ENCODE measurements around the gene RTCA. TPM values are rescaled to one million over a fixed set of nuclear protein-coding genes. Genes with fewer than 3 reads are reported as not detected.

The RTCA gene
- total RNA-seq, 1 experiment from 2014 or later: 25.5 TPM

Small RNAs within 50 kb of the gene (small RNA-seq; reads per million reads assigned to genes)
- gene AL445928.1: not detected
- not detected for gene MIR553

Other genes starting within 250 kb of the RTCA start
- 3.3 and 3.9 TPM in 2 replicates for gene SASS6, start 133.3 kb upstream of the RTCA start, total RNA-seq (2014; rRNA removed; shearing (Covaris generic))
- 5.8 and 7.5 TPM in 2 replicates for gene TRMT13, start 133.1 kb upstream of the RTCA start, total RNA-seq (2014; rRNA removed; shearing (Covaris generic))
- gene LRRC39, start 88.0 kb upstream of the RTCA start, total RNA-seq (2014; rRNA removed; shearing (Covaris generic)): 0.05 and 0.41 TPM in 2 replicates
- gene DBT, start 16.4 kb upstream of the RTCA start, total RNA-seq (2014; rRNA removed; shearing (Covaris generic)): 2.5 and 3.6 TPM in 2 replicates
- 15.5 and 15.6 TPM in 2 replicates for gene CDC14A, start 86.3 kb downstream of the RTCA start, total RNA-seq (2014; rRNA removed; shearing (Covaris generic))

Data from HT-29 (cell line).